Stimulated activated naive CD8-positive, alpha-beta T cell treated with anti-CD3 and anti-CD28 coated beads, Interleukin-15, amount 100 ng/mL, for 72 hours (primary cell): ENCODE measurements around the gene CRYZL1.
"Not testable (repeated sequence)": the region's sequence is repeated elsewhere in the genome, so short reads cannot be mapped to it uniquely, and the experiment has no call there.

Source experiments
- ATAC-seq: fragments of 150-1000 bp; cut with Tn5 transposase; 2 replicates; pipeline ENCODE4 v1.10.0; 2021; ENCODE audit warnings: mild to moderate bottlenecking, moderate library complexity
- DNase-seq, 2 donors: peaks; one replicate each; pipeline ENCODE4 v3.0.0; 2021 to 2022
- H3K27ac Mint-ChIP-seq, 2 donors: one replicate each; pipeline ENCODE4 v1.8.0; 2022; ENCODE audit warnings: mild to moderate bottlenecking in 2 of 2, mixed read lengths in 2 of 2, moderate library complexity in 2 of 2
- H3K27me3 Mint-ChIP-seq: one replicate; pipeline ENCODE4 v1.8.0; 2022; ENCODE audit warnings: mixed read lengths
- H3K4me1 Mint-ChIP-seq: one replicate; pipeline ENCODE4 v1.8.0; 2022; ENCODE audit warnings: mild to moderate bottlenecking, mixed read lengths
- H3K4me3 Mint-ChIP-seq, 2 donors: one replicate each; pipeline ENCODE4 v1.8.0; 2022; ENCODE audit warnings: mild to moderate bottlenecking in 2 of 2, mixed read lengths in 2 of 2, moderate library complexity in 1 of 2
- H3K9me3 Mint-ChIP-seq, 2 donors: one replicate each; pipeline ENCODE4 v1.8.0; 2022; ENCODE audit warnings: mixed read lengths in 2 of 2

Gene CRYZL1

GRCh38 chr21:33650230-33650629, 8.7 kb upstream of the CRYZL1 start:
- no peaks in the 10 kb centered on the region for H3K9me3 Mint-ChIP-seq
- no peak overlapping the region for H3K27ac Mint-ChIP-seq
- no peaks in the 10 kb centered on the region for H3K27me3 Mint-ChIP-seq

GRCh38 chr21:33648555-33648954, 7.0 kb upstream of the CRYZL1 start:
- DNase-seq (no peak), ATAC-seq (no peak)
- peaks cover 16% of the 10 kb centered on the region for H3K27me3 Mint-ChIP-seq
- no peaks in the 10 kb centered on the region for H3K9me3 Mint-ChIP-seq
- H3K27ac Mint-ChIP-seq, result no peak overlapping the region
- peaks cover 5% of the 10 kb centered on the region for H3K4me1 Mint-ChIP-seq
- H3K4me3 Mint-ChIP-seq, result no peak overlapping the region

More at GRCh38 chr21:33650230-33650629, 8.7 kb upstream of the CRYZL1 start:
- DNase-seq (no peak), ATAC-seq (no peak)
- H3K4me3 Mint-ChIP-seq, result no peak overlapping the region
- no peaks in the 10 kb centered on the region for H3K4me1 Mint-ChIP-seq

GRCh38 chr21:33647587-33647986, 6.0 kb upstream of the CRYZL1 start:
- peaks cover 10% of the 10 kb centered on the region for H3K4me1 Mint-ChIP-seq
- peaks cover 21% of the 10 kb centered on the region for H3K27me3 Mint-ChIP-seq
- DNase-seq (no peak), ATAC-seq (no peak)
- no peak overlapping the region for H3K27ac Mint-ChIP-seq
- no peak overlapping the region for H3K4me3 Mint-ChIP-seq
- no peaks in the 10 kb centered on the region for H3K9me3 Mint-ChIP-seq

GRCh38 chr21:33645730-33646129, 4.2 kb upstream of the CRYZL1 start:
- peaks cover 21% of the 10 kb centered on the region for H3K27me3 Mint-ChIP-seq
- no peak overlapping the region for H3K27ac Mint-ChIP-seq
- ATAC-seq (no peak), DNase-seq (no peak)
- H3K4me3 Mint-ChIP-seq, result no peak overlapping the region
- H3K4me1 Mint-ChIP-seq, result peaks cover 10% of the 10 kb centered on the region
- H3K9me3 Mint-ChIP-seq, result no peaks in the 10 kb centered on the region

GRCh38 chr21:33644383-33645074, 3.0 kb upstream of the CRYZL1 start:
- DNase-seq (no peak), ATAC-seq (no peak)
- Mint-ChIP-seq H3K4me1 (peaks cover 10% of the 10 kb centered on the region), H3K27me3 (peaks cover 21% of the 10 kb centered on the region), H3K27ac (no peak overlapping the region), H3K9me3 (no peaks in the 10 kb centered on the region), H3K4me3 (no peak overlapping the region)

GRCh38 chr21:33643658-33644311, 2.2 kb upstream of the CRYZL1 start:
- H3K9me3 Mint-ChIP-seq, result no peaks in the 10 kb centered on the region
- DNase-seq (no peak), ATAC-seq (no peak)
- peaks cover 10% of the 10 kb centered on the region for H3K4me1 Mint-ChIP-seq
- H3K4me3 Mint-ChIP-seq, result peak overlapping the region; percentile 78 to 85
- H3K27ac Mint-ChIP-seq, result no peak overlapping the region
- H3K27me3 Mint-ChIP-seq, result peaks cover 21% of the 10 kb centered on the region

GRCh38 chr21:33642896-33643657, 1.5 kb upstream of the CRYZL1 start:
- peaks cover 21% of the 10 kb centered on the region for H3K27me3 Mint-ChIP-seq
- ATAC-seq (no peak), DNase-seq (peak; percentile 25 to 32)
- no peaks in the 10 kb centered on the region for H3K9me3 Mint-ChIP-seq
- no peak overlapping the region for H3K27ac Mint-ChIP-seq
- peak overlapping the region; percentile 78 to 85 for H3K4me3 Mint-ChIP-seq
- H3K4me1 Mint-ChIP-seq, result peaks cover 10% of the 10 kb centered on the region

- peak; percentile 98 to 99 for DNase-seq
- Mint-ChIP-seq H3K4me3 (peak within 1 kb of the TSS; percentile 85 to 97), H3K27me3 (peaks cover 21% of the 10 kb centered on the region), H3K4me1 (peaks cover 15% of the 10 kb centered on the region), H3K27ac (peak within 1 kb of the TSS; percentile 98), H3K9me3 (no peaks in the 10 kb centered on the region)
- ATAC-seq, result peak; percentile 93
Measured at GRCh38 chr21:33642027-33642895, 720 bp upstream of the CRYZL1 start, which contains the start of gene ITSN1. ITSN1 (plus strand) TSS chr21:33642501; CDS start chr21:33718829, 76,328 bp downstream.

- H3K27me3 Mint-ChIP-seq, result peaks cover 21% of the 10 kb centered on the region
- H3K4me1 Mint-ChIP-seq, result peaks cover 22% of the 10 kb centered on the region
- no peaks in the 10 kb centered on the region for H3K9me3 Mint-ChIP-seq
- no peak for DNase-seq
- no peak for ATAC-seq
- H3K27ac Mint-ChIP-seq, result peak overlapping the region; percentile 98
- peak overlapping the region; percentile 82 to 97 for H3K4me3 Mint-ChIP-seq
Measured at GRCh38 chr21:33640697-33641351, 717 bp downstream of the CRYZL1 start.

- peaks cover 12% of the 10 kb centered on the region for H3K4me1 Mint-ChIP-seq
- DNase-seq (no peak), ATAC-seq (no peak)
- no peak overlapping the region for H3K27ac Mint-ChIP-seq
- no peak overlapping the region for H3K4me3 Mint-ChIP-seq
- no peaks in the 10 kb centered on the region for H3K27me3 Mint-ChIP-seq
- H3K9me3 Mint-ChIP-seq, result no peaks in the 10 kb centered on the region
Measured at GRCh38 chr21:33634254-33634653, 7.3 kb downstream of the CRYZL1 start.

GRCh38 chr21:33626151-33626550, 15.4 kb downstream of the CRYZL1 start:
- ATAC-seq, H3K4me3 Mint-ChIP-seq, H3K27me3 Mint-ChIP-seq, H3K4me1 Mint-ChIP-seq, DNase-seq, H3K9me3 Mint-ChIP-seq: not testable (repeated sequence)
- peak overlapping the region in 1 of 2 donors; percentile 93 for H3K27ac Mint-ChIP-seq

GRCh38 chr21:33622253-33622652, 19.3 kb downstream of the CRYZL1 start:
- DNase-seq (no peak), ATAC-seq (no peak)
- H3K4me1 Mint-ChIP-seq, result no peaks in the 10 kb centered on the region
- H3K27me3 Mint-ChIP-seq, result no peaks in the 10 kb centered on the region
- H3K9me3 Mint-ChIP-seq, result no peaks in the 10 kb centered on the region
- no peak overlapping the region for H3K4me3 Mint-ChIP-seq
- H3K27ac Mint-ChIP-seq, result no peak overlapping the region

GRCh38 chr21:33619726-33620125, 21.8 kb downstream of the CRYZL1 start:
- no peak overlapping the region for H3K4me3 Mint-ChIP-seq
- no peaks in the 10 kb centered on the region for H3K27me3 Mint-ChIP-seq
- no peak for DNase-seq
- no peak overlapping the region for H3K27ac Mint-ChIP-seq
- ATAC-seq, result no peak
- no peaks in the 10 kb centered on the region for H3K4me1 Mint-ChIP-seq
- no peaks in the 10 kb centered on the region for H3K9me3 Mint-ChIP-seq

- Mint-ChIP-seq H3K27me3 (no peaks in the 10 kb centered on the region), H3K27ac (no peak overlapping the region), H3K4me3 (no peak overlapping the region), H3K4me1 (no peaks in the 10 kb centered on the region), H3K9me3 (no peaks in the 10 kb centered on the region)
- ATAC-seq, result no peak
- no peak for DNase-seq
Measured at GRCh38 chr21:33618407-33618806, 23.1 kb downstream of the CRYZL1 start.

- not testable (repeated sequence) for H3K4me1 Mint-ChIP-seq, ATAC-seq, H3K9me3 Mint-ChIP-seq, H3K4me3 Mint-ChIP-seq, H3K27me3 Mint-ChIP-seq, H3K27ac Mint-ChIP-seq, DNase-seq
Measured at GRCh38 chr21:33617565-33617964, 24.0 kb downstream of the CRYZL1 start.
